Naive thymus-derived CD4-positive, alpha-beta T cell (primary cell): Measurements from ENCODE around the gene GCLM. TPM values are rescaled to one million over a fixed set of nuclear protein-coding genes. Genes with fewer than 3 reads are reported as not detected.

Experiments
- ATAC-seq: fragments of 150-1000 bp; cut with Tn5 transposase; 2 replicates; pipeline ENCODE4 v1.10.0; 2021; ENCODE audit warnings: mild to moderate bottlenecking, moderate library complexity
- CTCF ChIA-PET: fragments of 350-600 bp; sonication (Branson Sonifier 250); formaldehyde crosslinking; loops from one replicate; lab custom pipeline; 2021; ENCODE audit warnings: antibody characterized with exemption; lab: Charles Lee
- POLR2A ChIA-PET: fragments of 350-600 bp; sonication (Branson Sonifier 250); formaldehyde crosslinking; loops from one replicate; lab custom pipeline; 2021; ENCODE audit warnings: antibody characterized with exemption, inconsistent platforms; lab: Charles Lee
- DNase-seq, 9 donors: peaks; one replicate each; pipeline versions ENCODE4 v3.0.0 to v3.0.0-alpha.2; 2020 to 2022; ENCODE audit warnings: mixed read lengths in 1 of 9
- H3K27ac ChIP-seq: one replicate; pipeline ENCODE4 v1.7.0; 2013; ENCODE audit warnings: mild to moderate bottlenecking, low read depth, low read length, moderate library complexity
- H3K27me3 ChIP-seq, 2 donors: one replicate each; pipeline ENCODE4 v1.7.0; 2013; ENCODE audit warnings: low read length in 2 of 2, mild to moderate bottlenecking in 2 of 2, moderate library complexity in 2 of 2; ENCODE audit not compliant: control insufficient read depth in 2 of 2, insufficient read depth in 2 of 2
- H3K36me3 ChIP-seq, 3 experiments: 1 replicate in 2 of 3; 2 replicates in 1 of 3; pipeline ENCODE4 v1.7.0; 2013; ENCODE audit warnings: low read length in 3 of 3, mild to moderate bottlenecking in 3 of 3, moderate library complexity in 1 of 3; ENCODE audit not compliant: insufficient read depth in 3 of 3, control insufficient read depth in 2 of 3
- H3K4me1 ChIP-seq, 2 donors: one replicate each; pipeline ENCODE4 v1.7.0; 2013; ENCODE audit warnings: low read length in 2 of 2, mild to moderate bottlenecking in 2 of 2, moderate library complexity in 1 of 2; ENCODE audit not compliant: control insufficient read depth in 2 of 2, insufficient read depth in 2 of 2
- H3K4me3 ChIP-seq: 2 replicates; pipeline ENCODE4 v1.7.0; 2013; ENCODE audit warnings: mild to moderate bottlenecking, low read length
- H3K9me3 ChIP-seq, 3 experiments: 1 replicate in 2 of 3; 2 replicates in 1 of 3; pipeline ENCODE4 v1.7.0; 2013; ENCODE audit warnings: low read length in 3 of 3; ENCODE audit not compliant: control insufficient read depth in 2 of 3
- H3K27ac Mint-ChIP-seq, 9 donors: one replicate each; pipeline ENCODE4 v1.8.0; 2020 to 2022; ENCODE audit warnings: mixed read lengths in 9 of 9, mild to moderate bottlenecking in 8 of 9, moderate library complexity in 5 of 9, inconsistent platforms in 2 of 9
- H3K27me3 Mint-ChIP-seq, 5 donors: one replicate each; pipeline ENCODE4 v1.8.0; 2021 to 2022; ENCODE audit warnings: mixed read lengths in 5 of 5, mild to moderate bottlenecking in 1 of 5
- H3K36me3 Mint-ChIP-seq, 5 donors: one replicate each; pipeline ENCODE4 v1.8.0; 2020 to 2022; ENCODE audit warnings: mixed read lengths in 5 of 5, mild to moderate bottlenecking in 3 of 5, inconsistent platforms in 1 of 5
- H3K4me1 Mint-ChIP-seq, 7 donors: one replicate each; pipeline ENCODE4 v1.8.0; 2020 to 2022; ENCODE audit warnings: mixed read lengths in 7 of 7, mild to moderate bottlenecking in 3 of 7, inconsistent platforms in 1 of 7
- H3K4me3 Mint-ChIP-seq, 10 donors: one replicate each; pipeline ENCODE4 v1.8.0; 2020 to 2022; ENCODE audit warnings: mild to moderate bottlenecking in 10 of 10, mixed read lengths in 10 of 10, moderate library complexity in 6 of 10, inconsistent platforms in 2 of 10
- H3K9me3 Mint-ChIP-seq, 11 donors: one replicate each; pipeline ENCODE4 v1.8.0; 2020 to 2022; ENCODE audit warnings: mixed read lengths in 11 of 11, mild to moderate bottlenecking in 4 of 11, inconsistent platforms in 1 of 11, moderate library complexity in 1 of 11
- intact Hi-C, 2 donors: fragments of 100-400 bp; cut with micrococcal nuclease; formaldehyde crosslinking; loops; one replicate each; pipeline ENCODE4 v1.15.1; 2023
- polyA plus RNA-seq, 2 donors: library from polyadenylated mRNA; unstranded; fragments of 300-500 nt; fragmentation: Illumina TruSeq; gene quantifications; one replicate each; pipeline ENCODE4 v1.2.3, GENCODE V29; 2021
- total RNA-seq, 6 experiments: library from RNA in 5 of 6; stranded (reverse) in 5 of 6; gene quantifications; 1 replicate in 5 of 6; 2 replicates in 1 of 6; pipeline ENCODE4 v1.2.3 and lab custom pipeline; 2021 to 2026

Gene GCLM
- total and polyA plus RNA-seq, 7 experiments from 2014 or later = 6.4 to 23.8 (median 11.5) TPM

DNA sequence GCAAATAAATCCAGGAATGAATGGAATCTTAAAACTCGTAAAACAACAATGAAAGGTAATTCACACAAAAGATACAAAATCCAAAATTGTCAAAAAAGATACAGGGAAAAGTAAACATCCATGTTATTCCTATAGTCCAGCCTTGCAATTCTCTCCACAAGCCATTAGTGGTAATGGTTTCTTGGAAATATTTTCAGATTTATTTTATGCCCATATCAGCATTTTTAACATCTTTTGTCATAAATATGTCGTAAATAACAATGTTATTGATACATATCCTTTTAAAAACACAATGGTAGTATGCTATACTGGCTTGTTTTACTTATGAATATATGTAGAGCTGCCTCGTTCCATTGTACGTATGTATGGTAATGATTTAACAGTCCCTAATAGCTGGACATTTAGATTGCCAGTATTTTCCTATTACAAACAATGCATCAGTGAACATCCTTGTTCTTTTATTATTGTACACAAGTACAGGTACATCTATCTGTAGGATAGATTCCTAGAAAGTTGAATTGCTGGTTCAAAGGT is 60.8 kb downstream of the GCLM start:
- ChIA-PET POLR2A (interaction anchor here (0.5 to 1.9 kb wide), 10 partner anchors 31 to 1017 kb away, joined by 3 to 11 read pairs (median 4); partner anchors contain the start of genes DNTTIP2, DR1, GCLM and MTF2), CTCF (interaction anchor here (0.6 to 1.4 kb wide), 4 partner anchors 31 to 219 kb away, joined by 5 to 6 read pairs (median 6); partner anchors contain the start of genes DNTTIP2 and GCLM)
- Mint-ChIP-seq H3K27ac (peak overlapping the region; percentile 89 to 100 (median 99)), H3K4me3 (peak overlapping the region; percentile 88 to 97 (median 93)), H3K4me1 (peaks cover 15 to 36% (median 24%) of the 10 kb centered on the region in 7 donors), H3K27me3 (peaks cover 0 to 12% (median 0%) of the 10 kb centered on the region in 5 donors), H3K36me3 (peaks cover 0 to 7% (median 0%) of the 10 kb centered on the region in 5 donors), H3K9me3 (peaks cover 0 to 19% (median 0%) of the 10 kb centered on the region in 11 donors)
- Histone ChIP-seq H3K4me1 (peaks cover 4 to 16% of the 10 kb centered on the region in 2 donors), H3K27me3 (no peaks in the 10 kb centered on the region), H3K4me3 (peak overlapping the region; percentile 90), H3K27ac (peak overlapping the region; percentile 88), H3K36me3 (no peaks in the 10 kb centered on the region), H3K9me3 (no peaks in the 10 kb centered on the region)
- no peak for DNase-seq
- ATAC-seq = no peak
- intact Hi-C loops = loop anchor here (1.0 to 10.0 kb wide), 4 partner anchors 502 to 1364 kb away; partner anchors contain the start of genes GFI1 (in 1 of the 2) and RPL5 (in 1 of the 2)

DNA sequence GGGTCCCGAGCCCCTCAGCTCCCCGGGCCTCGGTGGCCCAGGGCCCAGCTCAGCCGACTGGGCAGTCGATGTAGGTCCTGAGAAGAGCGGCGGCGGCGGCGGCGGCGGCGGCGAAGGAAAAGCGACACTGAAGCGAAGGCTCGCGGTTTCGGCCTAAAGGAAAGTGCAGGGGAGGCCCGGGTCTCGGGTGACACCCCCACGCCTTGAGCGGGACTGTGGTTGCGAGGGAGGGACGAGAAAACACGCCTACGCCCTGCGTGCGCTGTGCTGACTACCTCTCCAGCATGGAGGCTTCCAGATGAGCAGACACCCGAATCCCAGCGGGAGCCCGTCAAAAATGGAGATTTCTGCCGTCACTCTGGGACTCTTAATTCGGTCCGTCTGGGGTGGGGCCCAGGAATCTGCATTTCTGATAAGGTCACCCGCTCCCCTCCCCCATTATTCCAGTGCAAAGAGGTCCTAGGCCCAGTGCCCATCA is 61.4 kb downstream of the GCLM start:
- POLR2A ChIA-PET = interaction anchor here (0.7 to 1.9 kb wide), 8 partner anchors 31 to 1016 kb away, joined by 3 to 11 read pairs (median 4); partner anchors contain the start of genes DNTTIP2, DR1, GCLM and MTF2
- ATAC-seq = peak; percentile 50

DNA sequence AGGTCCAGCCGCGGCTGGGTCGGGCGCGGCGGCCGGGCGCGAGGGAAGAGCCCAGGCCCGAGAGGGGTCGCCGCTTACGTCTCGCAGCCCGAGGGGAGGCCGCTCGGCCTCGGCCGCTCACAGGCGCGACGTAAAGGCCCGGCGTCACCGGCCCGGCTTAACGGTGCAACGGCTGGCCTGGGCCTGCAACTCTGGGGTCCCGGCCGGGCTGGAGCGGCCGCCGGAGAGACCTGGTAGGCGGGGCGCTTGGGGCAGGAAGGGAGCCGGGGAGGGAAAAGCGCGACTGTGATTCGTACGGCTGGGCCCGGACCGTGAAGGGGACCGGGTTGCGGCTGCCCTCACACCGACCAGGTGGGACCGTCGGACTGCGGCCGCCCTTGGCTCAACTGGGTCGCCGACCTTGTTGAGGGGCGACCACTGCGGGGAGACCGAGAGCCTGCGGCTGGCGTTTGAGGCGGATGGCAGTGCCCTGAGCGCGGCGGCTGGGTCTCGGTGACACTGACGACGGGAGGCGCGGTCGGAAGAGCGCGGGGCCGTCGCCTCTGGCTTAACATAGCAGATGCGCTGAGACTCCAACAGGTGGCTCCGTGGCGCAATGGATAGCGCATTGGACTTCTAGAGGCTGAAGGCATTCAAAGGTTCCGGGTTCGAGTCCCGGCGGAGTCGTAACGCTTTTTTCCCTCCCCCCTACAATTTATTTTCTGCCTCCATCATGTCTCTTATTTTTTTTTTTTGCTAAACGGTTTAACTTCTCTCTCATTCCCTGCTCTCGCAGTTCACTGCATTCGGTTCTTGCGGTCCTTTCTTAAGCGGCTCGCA is 62.0 kb downstream of the GCLM start:
- ATAC-seq (peak; percentile 80), DNase-seq (peak; percentile 89 to 95 (median 92))
- POLR2A ChIA-PET = interaction anchor here (1.0 to 3.6 kb wide), 16 partner anchors 8 to 1226 kb away, joined by 3 to 51 read pairs (median 8); partner anchors contain the start of genes ALG14, DNTTIP2, DR1 and GCLM
- H3K9me3 ChIP-seq = no peaks in the 10 kb centered on the region
- Mint-ChIP-seq H3K36me3 (peaks cover 0 to 7% (median 0%) of the 10 kb centered on the region in 5 donors), H3K4me3 (peak overlapping the region; percentile 88 to 97 (median 93)), H3K9me3 (peaks cover 0 to 19% (median 0%) of the 10 kb centered on the region in 11 donors), H3K27ac (peak overlapping the region; percentile 89 to 100 (median 99)), H3K27me3 (peaks cover 0 to 13% (median 0%) of the 10 kb centered on the region in 5 donors), H3K4me1 (peaks cover 15 to 36% (median 24%) of the 10 kb centered on the region in 7 donors)
- H3K4me3 ChIP-seq = peak overlapping the region; percentile 90
- no peaks in the 10 kb centered on the region for H3K36me3 ChIP-seq
- CTCF ChIA-PET = interaction anchor here (1.3 to 1.7 kb wide), 3 partner anchors 32 to 221 kb away, joined by 5 to 13 read pairs (median 7); partner anchors contain the start of gene DNTTIP2
- H3K27me3 ChIP-seq = no peaks in the 10 kb centered on the region
- H3K4me1 ChIP-seq = peaks cover 4 to 16% of the 10 kb centered on the region in 2 donors
- H3K27ac ChIP-seq = peak overlapping the region; percentile 88
- intact Hi-C loops = loop anchor here (1.0 to 10.0 kb wide), 19 partner anchors 27 to 1362 kb away; partner anchors contain the start of genes ABCD3 (in 2 of the 2), CCDC18 (in 2 of the 2), DNTTIP2 (in 2 of the 2) and GCLM (in 2 of the 2)

More for the DNA sequence above, 61.4 kb downstream of the GCLM start:
- intact Hi-C loops = loop anchor here (1.0 to 10.0 kb wide), 19 partner anchors 26 to 1363 kb away; partner anchors contain the start of genes CCDC18 (in 2 of the 2), TMED5 (in 2 of the 2), ABCD3 (in 1 of the 2) and ALG14 (in 1 of the 2)
- H3K9me3 ChIP-seq = no peaks in the 10 kb centered on the region
- peaks cover 4 to 16% of the 10 kb centered on the region in 2 donors for H3K4me1 ChIP-seq
- Mint-ChIP-seq H3K9me3 (peaks cover 0 to 19% (median 0%) of the 10 kb centered on the region in 11 donors), H3K36me3 (peaks cover 0 to 7% (median 0%) of the 10 kb centered on the region in 5 donors), H3K4me1 (peaks cover 15 to 36% (median 24%) of the 10 kb centered on the region in 7 donors), H3K4me3 (peak overlapping the region; percentile 88 to 97 (median 93)), H3K27ac (peak overlapping the region; percentile 89 to 100 (median 99)), H3K27me3 (peaks cover 0 to 9% (median 0%) of the 10 kb centered on the region in 5 donors)
- peak overlapping the region; percentile 88 for H3K27ac ChIP-seq
- DNase-seq = peak in 8 of 9 donors; percentile 41 to 75 (median 72)
- CTCF ChIA-PET = interaction anchor here (0.9 to 1.4 kb wide), 3 partner anchors 31 to 219 kb away, joined by 5 to 6 read pairs (median 5); partner anchors contain the start of genes DNTTIP2 and GCLM
- H3K4me3 ChIP-seq = peak overlapping the region; percentile 90
- no peaks in the 10 kb centered on the region for H3K27me3 ChIP-seq
- H3K36me3 ChIP-seq = no peaks in the 10 kb centered on the region

DNA sequence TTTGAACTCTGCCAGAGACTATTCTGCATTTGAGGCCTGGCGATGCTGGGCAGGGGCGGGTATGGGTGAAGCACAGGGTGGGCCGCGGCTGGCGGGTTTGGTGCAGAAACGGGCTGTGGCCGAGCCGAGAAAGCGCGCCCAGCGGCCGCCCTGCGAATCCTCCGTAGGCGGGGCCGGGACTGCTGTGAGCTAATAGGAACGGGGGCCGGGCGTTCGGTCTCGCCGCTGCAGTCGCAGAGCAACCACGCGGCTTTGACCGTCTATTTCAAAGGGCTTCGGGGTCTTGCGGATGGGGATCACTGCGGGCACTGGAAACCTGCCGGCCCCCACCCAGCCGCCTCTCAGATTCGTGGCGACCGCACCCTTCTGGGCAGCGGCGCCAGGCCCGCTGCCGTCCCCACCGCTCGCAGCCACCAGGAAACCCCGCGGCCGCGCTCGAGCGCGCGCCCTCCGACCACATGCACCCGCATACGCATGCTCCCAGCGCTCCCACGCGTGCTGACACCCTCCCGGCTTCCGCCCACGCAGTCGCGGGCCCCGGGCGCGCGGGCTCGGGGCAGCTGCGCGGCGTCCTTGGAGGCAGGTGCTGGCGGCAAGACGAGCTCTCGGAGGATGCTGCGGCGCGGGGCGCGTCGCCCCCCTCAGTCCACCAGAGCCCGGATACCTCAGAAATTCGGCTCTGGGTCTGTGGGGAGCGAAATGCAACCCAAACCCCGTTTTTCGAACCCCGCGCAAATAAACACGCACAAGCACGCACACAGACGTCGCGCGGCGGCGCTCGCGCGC is 62.8 kb downstream of the GCLM start:
- peaks cover 0 to 13% (median 0%) of the 10 kb centered on the region in 5 donors for H3K27me3 Mint-ChIP-seq
- POLR2A ChIA-PET = interaction anchor here (0.7 to 3.6 kb wide), 20 partner anchors 9 to 1227 kb away, joined by 3 to 51 read pairs (median 5); partner anchors contain the start of genes ABCD3, ALG14, DNTTIP2 and DR1
- intact Hi-C loops = loop anchor here (1.0 to 10.0 kb wide), 15 partner anchors 28 to 1362 kb away; partner anchors contain the start of genes RPL5 (in 2 of the 2), ABCD3 (in 1 of the 2), ALG14 (in 1 of the 2) and CCDC18 (in 1 of the 2)
- Histone ChIP-seq H3K9me3 (no peaks in the 10 kb centered on the region), H3K36me3 (no peaks in the 10 kb centered on the region), H3K4me1 (peaks cover 4 to 16% of the 10 kb centered on the region in 2 donors), H3K4me3 (peak overlapping the region; percentile 90), H3K27me3 (no peaks in the 10 kb centered on the region), H3K27ac (peak overlapping the region; percentile 88)
- peaks cover 0 to 19% (median 0%) of the 10 kb centered on the region in 11 donors for H3K9me3 Mint-ChIP-seq
- H3K27ac Mint-ChIP-seq = peak overlapping the region; percentile 86 to 100 (median 96)
- CTCF ChIA-PET = interaction anchor here (0.7 to 2.9 kb wide), 6 partner anchors 33 to 542 kb away, joined by 3 to 19 read pairs (median 6); partner anchors contain the start of genes DNTTIP2 and GCLM
- H3K4me1 Mint-ChIP-seq = peaks cover 15 to 36% (median 24%) of the 10 kb centered on the region in 7 donors
- DNase-seq (peak; percentile 78 to 91 (median 89)), ATAC-seq (peak; percentile 71)
- peak overlapping the region; percentile 86 to 97 (median 91) for H3K4me3 Mint-ChIP-seq
- peaks cover 0 to 7% (median 0%) of the 10 kb centered on the region in 5 donors for H3K36me3 Mint-ChIP-seq
